Calu3 (cell line): ENCODE data around the gene PHF2. TPM values are rescaled to one million over a fixed set of nuclear protein-coding genes. Genes with fewer than 3 reads are reported as not detected.

Source experiments
- BruUV-seq: library from RNA; stranded (reverse); fragments of 400-500 nt; replicated peaks from 2 replicates; lab custom pipeline; 2021; lab: Mats Ljungman, UMichigan
- CTCF ChIA-PET: fragments of 300-600 bp; sonication (Branson Sonifier 250); formaldehyde crosslinking; loops from one replicate; lab custom pipeline; 2022; ENCODE audit warnings: antibody characterized with exemption; lab: Charles Lee
- DNase-seq: peaks from one replicate; pipeline ENCODE4 v3.0.0; 2022
- H3K27ac Mint-ChIP-seq: one replicate; pipeline ENCODE4 v1.8.0; 2022; ENCODE audit warnings: mixed read lengths; ENCODE audit not compliant: unreplicated experiment
- H3K27me3 Mint-ChIP-seq: one replicate; pipeline ENCODE4 v1.8.0; 2022; ENCODE audit warnings: mixed read lengths; ENCODE audit not compliant: unreplicated experiment
- H3K36me3 Mint-ChIP-seq: one replicate; pipeline ENCODE4 v1.8.0; 2022; ENCODE audit warnings: mild to moderate bottlenecking, moderate library complexity, mixed read lengths; ENCODE audit not compliant: insufficient read depth, unreplicated experiment
- H3K4me1 Mint-ChIP-seq: one replicate; pipeline ENCODE4 v1.8.0; 2022; ENCODE audit warnings: mild to moderate bottlenecking, low read depth, mixed read lengths; ENCODE audit not compliant: unreplicated experiment
- H3K4me3 Mint-ChIP-seq: one replicate; pipeline ENCODE4 v1.8.0; 2022; ENCODE audit warnings: mild to moderate bottlenecking, low read depth, moderate library complexity, mixed read lengths; ENCODE audit not compliant: unreplicated experiment
- H3K9me3 Mint-ChIP-seq: one replicate; pipeline ENCODE4 v1.8.0; 2022; ENCODE audit warnings: low read depth, mixed read lengths; ENCODE audit not compliant: unreplicated experiment
- intact Hi-C: fragments of 100-400 bp; cut with micrococcal nuclease; formaldehyde crosslinking; loops from one replicate; pipeline ENCODE4 v1.10.0; 2022; ENCODE audit not compliant: unreplicated experiment
- total RNA-seq: library from RNA; stranded (reverse); gene quantifications from 2 replicates; pipeline ENCODE4 v1.2.3, GENCODE V29; 2022
- TF ChIP-seq, protein P1 (sequence below): fragments of 200-600 bp; IDR thresholded peaks from one replicate; pipeline ENCODE4 v1.8.0; 2022; ENCODE audit warnings: antibody characterized with exemption; ENCODE audit not compliant: unreplicated experiment

PHF2 gene
- total RNA-seq, 1 experiment from 2014 or later = 13.9 TPM

DNA sequence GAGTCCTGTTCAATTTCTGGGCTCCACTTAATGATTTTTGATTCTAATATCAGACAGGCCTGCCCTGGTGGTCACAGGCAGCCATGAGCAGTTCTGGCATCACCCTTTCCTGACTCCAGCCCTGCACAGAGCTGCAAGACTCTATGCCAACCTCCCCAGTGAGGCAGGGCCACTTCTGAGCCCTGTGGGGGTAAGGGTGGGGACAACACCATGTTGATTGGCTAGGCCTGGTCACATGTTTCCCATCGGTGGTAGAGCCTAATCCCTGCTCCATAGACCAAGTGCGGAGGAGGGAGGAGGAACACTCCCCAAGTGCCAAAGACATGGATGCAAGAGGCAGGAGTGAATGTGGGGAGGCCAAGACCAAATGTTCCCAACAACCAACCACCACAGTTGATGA lies 134.6 kb downstream of the PHF2 start:
- intact Hi-C loops = no loop called here
- BruUV-seq = no TSS peak
- TF ChIP-seq, protein P1, sequence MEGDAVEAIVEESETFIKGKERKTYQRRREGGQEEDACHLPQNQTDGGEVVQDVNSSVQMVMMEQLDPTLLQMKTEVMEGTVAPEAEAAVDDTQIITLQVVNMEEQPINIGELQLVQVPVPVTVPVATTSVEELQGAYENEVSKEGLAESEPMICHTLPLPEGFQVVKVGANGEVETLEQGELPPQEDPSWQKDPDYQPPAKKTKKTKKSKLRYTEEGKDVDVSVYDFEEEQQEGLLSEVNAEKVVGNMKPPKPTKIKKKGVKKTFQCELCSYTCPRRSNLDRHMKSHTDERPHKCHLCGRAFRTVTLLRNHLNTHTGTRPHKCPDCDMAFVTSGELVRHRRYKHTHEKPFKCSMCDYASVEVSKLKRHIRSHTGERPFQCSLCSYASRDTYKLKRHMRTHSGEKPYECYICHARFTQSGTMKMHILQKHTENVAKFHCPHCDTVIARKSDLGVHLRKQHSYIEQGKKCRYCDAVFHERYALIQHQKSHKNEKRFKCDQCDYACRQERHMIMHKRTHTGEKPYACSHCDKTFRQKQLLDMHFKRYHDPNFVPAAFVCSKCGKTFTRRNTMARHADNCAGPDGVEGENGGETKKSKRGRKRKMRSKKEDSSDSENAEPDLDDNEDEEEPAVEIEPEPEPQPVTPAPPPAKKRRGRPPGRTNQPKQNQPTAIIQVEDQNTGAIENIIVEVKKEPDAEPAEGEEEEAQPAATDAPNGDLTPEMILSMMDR = no peak
- Mint-ChIP-seq H3K36me3 (no peaks in the 10 kb centered on the region), H3K4me3 (no peak overlapping the region), H3K4me1 (no peaks in the 10 kb centered on the region), H3K9me3 (no peaks in the 10 kb centered on the region), H3K27me3 (peaks cover 16% of the 10 kb centered on the region), H3K27ac (no peak overlapping the region)
- no peak for DNase-seq
- CTCF ChIA-PET = no interaction called here

- H3K27ac Mint-ChIP-seq = no peak overlapping the region
- CTCF ChIA-PET = no interaction called here
- no TSS peak for BruUV-seq
- no peaks in the 10 kb centered on the region for H3K9me3 Mint-ChIP-seq
- DNase-seq = no peak
- TF ChIP-seq, protein P1 = no peak
- intact Hi-C loops = no loop called here
- no peaks in the 10 kb centered on the region for H3K4me1 Mint-ChIP-seq
- H3K27me3 Mint-ChIP-seq = peaks cover 21% of the 10 kb centered on the region
- no peak overlapping the region for H3K4me3 Mint-ChIP-seq
- H3K36me3 Mint-ChIP-seq = no peaks in the 10 kb centered on the region
Measured at GRCh38 chr9:93712896-93713295, 136.5 kb downstream of the PHF2 start.

GRCh38 chr9:93713716-93714115 lies 137.3 kb downstream of the PHF2 start:
- Mint-ChIP-seq H3K4me1 (no peaks in the 10 kb centered on the region), H3K9me3 (no peaks in the 10 kb centered on the region), H3K36me3 (no peaks in the 10 kb centered on the region), H3K4me3 (no peak overlapping the region), H3K27me3 (peaks cover 21% of the 10 kb centered on the region), H3K27ac (no peak overlapping the region)
- CTCF ChIA-PET = no interaction called here
- no peak for DNase-seq
- BruUV-seq = no TSS peak
- TF ChIP-seq, protein P1 = no peak
- intact Hi-C loops = no loop called here

GRCh38 chr9:93721417-93721965 lies 145.1 kb downstream of the PHF2 start:
- Mint-ChIP-seq H3K4me1 (no peaks in the 10 kb centered on the region), H3K4me3 (no peak overlapping the region), H3K27ac (no peak overlapping the region), H3K36me3 (no peaks in the 10 kb centered on the region), H3K9me3 (peaks cover 2% of the 10 kb centered on the region), H3K27me3 (peaks cover 51% of the 10 kb centered on the region)
- intact Hi-C loops = no loop called here
- no peak for DNase-seq
- TF ChIP-seq, protein P1 = no peak
- no TSS peak for BruUV-seq
- CTCF ChIA-PET = no interaction called here
